SIG-M5 treated with dmso at 0.1 percent for 504 hours (cell line): Measurements from ENCODE around the gene ZBTB17.
A peak's percentile ranks its signal among the peaks of the same experiment; 100 is the strongest.

ENCODE experiments used
- DNase-seq: peaks from one replicate; lab custom pipeline; 2025; ENCODE audit not compliant: unreplicated experiment; lab: John Stamatoyannopoulos, UW

Gene ZBTB17

DNA sequence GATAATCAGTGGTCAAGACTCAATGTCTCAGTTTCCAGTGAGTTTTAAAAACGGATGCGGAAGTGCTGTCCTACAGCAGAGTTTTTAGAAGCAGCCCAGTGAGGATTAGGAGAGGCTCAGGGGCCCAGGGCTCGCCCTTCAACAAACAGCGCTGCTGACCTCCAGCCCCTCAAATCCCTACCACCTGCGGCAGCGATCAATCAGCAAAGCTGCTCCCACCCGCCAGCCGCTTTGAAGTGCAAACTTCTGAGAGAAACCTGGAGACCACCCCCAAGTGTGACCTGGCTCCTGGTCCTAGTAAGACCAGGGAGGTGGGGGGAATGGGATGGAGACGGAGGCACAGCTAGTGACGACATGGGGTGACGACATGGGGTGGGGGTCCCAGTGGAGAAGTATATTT is 14.4 kb downstream of the ZBTB17 start:
- DNase-seq = no peak

DNA sequence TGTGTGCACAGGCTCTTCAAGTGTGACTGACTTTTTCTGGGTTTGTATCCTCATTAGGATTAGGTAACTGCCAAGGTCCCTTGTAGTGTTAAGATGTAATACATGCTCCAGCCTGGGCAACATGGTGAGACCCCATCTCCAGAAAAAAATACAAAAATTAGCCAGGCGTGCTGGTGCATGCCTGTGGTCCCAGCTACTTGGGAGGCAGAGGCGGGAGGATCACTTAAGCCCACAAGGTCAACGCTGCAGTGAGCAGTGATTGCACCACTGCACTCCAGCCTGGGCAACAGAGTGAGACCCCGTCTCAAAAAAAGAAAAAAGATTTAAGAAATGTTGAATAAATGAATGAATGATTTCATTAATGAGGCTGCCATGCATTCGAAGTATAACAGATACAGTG is 15.1 kb downstream of the ZBTB17 start:
- no peak for DNase-seq

DNA sequence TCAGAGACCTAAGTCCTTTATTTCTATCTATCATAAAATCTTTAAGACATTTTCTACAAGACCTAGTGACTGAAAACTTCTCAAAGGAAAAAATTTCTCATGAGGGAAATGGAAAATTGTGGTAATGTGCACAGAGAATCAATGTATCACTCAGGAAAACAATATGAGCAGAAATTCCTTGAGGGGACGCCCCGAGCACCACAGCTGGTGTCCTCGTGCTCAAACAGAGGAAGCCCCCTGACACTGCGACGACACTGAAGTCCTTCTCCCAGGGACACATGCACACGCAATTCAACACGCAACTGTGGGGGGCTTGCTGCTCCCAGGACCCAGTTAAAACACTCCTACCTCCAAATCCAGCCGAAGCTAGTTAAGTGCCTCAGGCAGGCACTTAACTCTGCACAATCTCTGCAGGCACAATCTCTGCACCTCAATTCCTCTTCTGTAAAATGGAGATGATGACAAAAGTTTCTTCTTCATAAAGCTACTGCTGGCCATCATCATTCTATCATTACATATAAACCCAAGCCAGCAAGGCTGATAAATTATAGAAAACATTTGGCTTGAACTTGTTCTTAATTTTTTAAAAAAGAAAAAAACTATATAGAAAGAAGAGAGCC is 16.0 kb downstream of the ZBTB17 start:
- no peak for DNase-seq

DNA sequence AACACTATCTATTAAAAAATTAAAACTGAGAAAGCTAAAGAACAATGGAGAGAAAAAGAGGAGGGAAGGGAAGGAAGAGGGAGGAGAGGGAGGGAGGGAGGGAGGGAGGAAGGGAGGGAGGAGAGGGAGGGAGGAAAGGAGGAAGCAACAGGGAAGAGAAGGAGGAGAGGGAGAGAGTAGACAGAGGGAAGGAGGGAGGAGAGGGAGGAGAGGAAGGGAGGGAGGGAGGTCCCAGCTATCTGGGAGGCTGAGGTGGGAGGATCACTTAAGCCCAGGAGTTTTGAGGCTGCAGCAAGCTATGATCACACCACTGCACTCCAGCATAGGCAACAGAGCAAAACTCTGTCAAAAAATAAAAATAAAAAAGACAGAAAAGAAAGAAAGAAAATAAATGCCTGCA is 16.5 kb downstream of the ZBTB17 start:
- DNase-seq = no peak

DNA sequence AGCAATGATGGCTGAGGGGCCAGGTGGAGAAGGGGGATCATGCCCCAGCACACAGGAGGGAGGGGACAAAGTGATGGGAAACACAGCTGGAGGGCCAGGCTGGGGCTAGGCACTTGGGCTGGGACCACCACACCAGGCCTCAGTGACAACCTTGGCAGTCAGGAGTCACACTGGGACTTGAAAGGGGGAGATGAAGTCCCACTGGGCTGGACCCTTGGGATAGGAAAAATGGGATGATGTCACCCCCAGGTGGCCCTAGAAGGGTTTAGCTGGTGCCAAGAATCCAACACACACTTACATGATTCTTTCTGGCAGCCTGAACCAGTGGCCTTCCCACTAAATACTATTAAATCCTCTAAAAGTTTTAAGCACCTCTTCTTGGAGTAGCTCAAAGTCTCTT is 17.1 kb downstream of the ZBTB17 start:
- DNase-seq = no peak

DNA sequence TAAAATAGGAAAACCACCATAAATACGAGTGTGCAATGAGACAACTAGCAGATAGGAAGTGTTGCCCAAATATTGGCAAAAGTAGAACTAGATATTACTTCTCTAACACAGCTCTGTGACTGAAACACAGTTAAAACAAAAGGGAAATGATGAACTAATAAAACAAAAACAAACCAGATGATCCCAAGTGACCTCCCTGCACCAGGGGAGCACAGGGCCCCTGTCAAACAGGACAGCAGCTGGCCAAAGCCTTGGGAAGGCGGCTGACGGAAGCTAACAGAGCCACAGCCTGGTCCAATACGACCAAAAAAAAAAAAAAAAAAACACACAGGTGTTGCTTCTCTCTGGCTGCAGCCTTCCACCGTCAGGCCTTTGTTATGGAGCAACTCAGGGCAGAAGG is 17.8 kb downstream of the ZBTB17 start:
- no peak for DNase-seq

DNA sequence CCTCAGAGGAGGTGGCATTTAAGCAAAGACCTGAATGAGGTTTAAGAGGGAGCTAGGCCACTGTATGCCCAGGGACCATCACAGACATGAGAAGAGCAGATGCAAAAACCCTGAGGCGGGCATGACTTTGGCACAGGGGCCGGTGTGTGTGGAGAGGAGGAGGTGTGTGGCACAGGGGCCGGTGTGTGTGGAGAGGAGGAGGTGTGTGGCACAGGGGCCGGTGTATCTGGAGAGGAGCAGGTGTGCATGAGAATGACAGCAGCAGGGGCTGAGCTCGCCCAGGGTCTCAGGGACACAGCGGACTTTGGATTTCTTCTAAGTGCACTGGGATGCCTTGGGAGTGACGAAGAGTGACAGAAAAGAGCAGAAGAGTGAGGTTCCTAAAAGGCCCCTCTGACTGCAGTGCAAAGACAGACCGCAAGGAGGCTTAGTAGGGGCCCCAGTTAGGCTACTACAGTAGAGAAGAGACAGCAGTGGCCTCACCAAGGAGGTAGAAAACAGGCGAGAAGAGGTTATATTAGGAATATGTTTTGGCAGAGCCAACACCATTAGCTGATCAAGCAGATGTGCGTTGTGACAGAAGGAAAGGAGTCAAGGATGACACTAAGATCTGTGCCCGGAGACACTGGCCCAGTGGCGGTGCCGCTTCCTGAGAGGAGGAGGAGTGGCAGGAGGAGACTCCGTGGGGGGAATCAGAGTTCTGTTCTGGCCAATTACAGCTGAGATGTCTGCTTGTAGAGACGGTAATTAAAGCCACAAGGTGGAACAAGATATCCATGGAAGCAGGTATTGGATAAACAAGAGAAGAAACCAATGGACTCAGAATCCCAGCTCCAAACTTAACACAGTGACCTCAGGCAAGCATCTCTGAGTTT is 18.4 kb downstream of the ZBTB17 start:
- DNase-seq = no peak

DNA sequence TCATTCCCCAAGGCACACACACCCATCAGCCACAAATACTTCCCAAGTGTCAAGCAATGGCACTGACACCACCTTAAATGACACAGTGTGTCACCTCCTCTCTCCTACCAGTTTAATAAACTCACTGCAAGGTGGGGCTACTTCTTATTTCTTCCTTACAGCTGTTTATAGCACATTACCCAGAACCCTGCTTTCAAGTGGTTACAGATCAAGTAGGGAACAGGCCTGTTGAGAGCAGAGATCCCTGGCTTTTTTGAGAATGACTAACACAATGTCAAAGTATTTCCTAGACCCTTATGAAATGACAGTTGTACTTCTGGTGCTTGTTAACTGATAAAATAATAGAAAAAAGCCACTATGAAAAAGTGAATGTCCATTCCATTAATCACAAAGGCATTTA is 19.8 kb downstream of the ZBTB17 start:
- DNase-seq = no peak

DNA sequence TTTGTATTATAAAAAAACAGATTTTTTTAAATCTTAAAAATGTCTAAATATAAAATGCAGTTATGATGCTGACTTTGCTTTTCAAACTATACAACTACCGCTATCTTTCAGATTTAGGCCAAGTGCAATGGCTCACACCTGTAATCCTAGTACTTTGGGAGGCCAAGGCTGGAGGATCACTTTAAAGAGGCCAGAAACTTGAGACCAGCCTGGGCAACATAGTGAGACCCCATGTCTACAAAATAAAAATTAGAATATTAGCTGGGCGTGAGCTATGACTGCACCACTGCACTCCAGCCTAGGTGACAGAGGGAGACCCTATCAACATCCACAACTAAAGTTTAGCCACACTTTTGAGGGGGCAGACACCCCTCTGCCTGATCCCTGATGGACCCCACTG is 20.3 kb downstream of the ZBTB17 start:
- no peak for DNase-seq

DNA sequence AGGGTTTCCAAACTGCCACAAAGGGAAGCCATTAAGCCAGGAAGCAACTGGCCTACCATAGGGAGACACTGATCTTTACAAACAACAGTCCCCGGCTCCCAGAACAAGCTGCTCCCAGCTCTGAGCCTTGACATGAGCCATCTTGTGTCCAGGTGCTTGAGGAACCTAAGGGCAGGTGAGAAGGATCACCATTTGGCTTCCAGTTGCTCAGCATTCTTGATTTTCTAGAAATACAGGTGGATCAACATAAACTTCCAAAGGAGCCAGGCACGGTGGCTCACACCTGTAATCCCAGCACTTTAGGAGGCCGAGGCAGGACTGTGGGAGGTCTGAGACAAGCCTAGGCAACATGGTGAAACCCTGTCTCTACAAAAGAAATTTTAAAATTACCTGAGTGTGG is 21.6 kb downstream of the ZBTB17 start:
- no peak for DNase-seq

DNA sequence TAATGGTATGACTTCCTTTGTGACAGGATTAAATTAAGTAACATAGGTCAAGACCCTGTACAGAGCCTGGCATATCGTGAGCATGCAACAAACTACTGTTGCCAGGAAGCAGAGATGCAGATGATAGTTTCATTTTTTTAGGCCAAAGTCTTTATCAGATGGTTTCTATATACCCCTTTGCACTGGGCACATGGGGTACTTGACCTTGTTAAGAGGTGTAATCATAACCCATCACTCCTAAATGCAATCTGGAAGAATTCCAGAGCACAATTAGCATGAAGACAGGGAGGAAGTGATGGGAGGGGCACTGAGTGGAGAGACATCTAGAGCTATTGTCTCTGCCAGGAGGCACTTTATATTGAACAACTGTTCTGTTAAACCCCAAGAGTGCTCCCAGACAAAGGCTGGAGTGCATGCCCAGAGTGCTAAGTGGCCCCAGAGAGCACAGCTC is 22.1 kb downstream of the ZBTB17 start:
- no peak for DNase-seq

DNA sequence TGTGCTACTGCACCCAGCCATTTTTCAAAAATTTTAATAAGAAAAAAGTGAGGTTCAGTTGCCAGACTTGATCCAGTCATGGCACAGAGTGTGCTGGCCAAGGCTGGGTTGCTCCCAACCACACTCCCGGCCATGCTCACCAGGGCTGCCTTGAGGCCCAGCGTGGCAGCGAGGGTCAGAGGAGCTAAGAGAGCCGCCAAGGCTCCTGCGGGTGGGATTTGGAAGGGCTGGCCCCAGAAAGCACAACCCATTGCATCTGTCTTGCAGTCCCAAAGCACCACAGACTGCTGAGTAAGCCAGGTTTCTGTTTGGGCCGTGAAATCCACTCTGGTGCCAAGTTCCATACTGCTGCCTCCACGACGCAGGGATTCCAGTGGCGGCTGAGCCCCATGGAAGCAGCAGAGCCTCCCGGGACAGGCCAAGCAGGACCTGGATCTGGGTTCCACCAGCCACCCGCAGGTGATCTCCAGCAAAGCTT is 22.6 kb downstream of the ZBTB17 start:
- DNase-seq = no peak

DNA sequence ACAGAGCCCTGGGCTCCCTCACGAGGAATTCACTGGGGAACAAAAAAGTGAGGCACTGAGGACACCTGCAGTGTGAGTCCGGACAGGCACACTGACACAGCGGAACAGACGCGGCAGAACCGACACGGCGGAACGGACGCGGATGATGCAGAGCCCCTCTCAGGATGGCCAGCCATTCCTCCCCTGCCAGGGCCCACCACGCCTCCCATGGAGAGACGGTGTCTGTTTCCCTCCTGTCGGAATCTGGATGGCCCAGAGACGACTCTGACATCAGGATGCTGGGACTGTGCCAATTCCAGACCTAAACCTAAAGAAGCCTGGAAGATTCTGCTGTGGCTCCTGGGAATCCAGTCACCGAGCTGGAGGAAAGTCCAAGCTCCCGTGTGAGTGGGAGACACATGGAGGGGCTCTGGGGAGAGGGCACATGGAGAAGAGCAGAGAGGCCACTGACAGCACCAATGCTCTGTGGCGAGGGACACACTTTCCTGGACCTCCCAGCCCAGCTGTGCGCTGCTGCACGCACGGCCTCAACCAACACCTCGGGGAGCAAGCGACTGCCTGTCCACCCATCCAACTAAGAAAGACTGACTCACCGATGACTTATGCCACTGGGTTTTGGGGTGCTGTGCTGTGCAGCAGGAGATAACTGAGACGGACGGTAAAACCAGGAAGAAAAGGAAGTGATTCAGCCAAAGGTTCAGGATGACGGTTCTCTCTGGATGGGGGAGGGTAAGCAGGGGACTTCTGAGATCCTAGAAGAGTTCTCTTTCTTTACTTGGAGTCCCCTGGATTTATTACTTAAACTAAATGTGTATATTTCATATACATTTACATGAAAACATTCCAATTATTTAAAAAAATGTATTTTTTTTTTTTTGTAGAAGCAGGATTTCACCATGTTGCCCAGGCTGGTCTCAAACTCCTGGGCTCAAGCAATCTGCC is 23.3 kb downstream of the ZBTB17 start:
- peak; percentile 38 for DNase-seq

DNA sequence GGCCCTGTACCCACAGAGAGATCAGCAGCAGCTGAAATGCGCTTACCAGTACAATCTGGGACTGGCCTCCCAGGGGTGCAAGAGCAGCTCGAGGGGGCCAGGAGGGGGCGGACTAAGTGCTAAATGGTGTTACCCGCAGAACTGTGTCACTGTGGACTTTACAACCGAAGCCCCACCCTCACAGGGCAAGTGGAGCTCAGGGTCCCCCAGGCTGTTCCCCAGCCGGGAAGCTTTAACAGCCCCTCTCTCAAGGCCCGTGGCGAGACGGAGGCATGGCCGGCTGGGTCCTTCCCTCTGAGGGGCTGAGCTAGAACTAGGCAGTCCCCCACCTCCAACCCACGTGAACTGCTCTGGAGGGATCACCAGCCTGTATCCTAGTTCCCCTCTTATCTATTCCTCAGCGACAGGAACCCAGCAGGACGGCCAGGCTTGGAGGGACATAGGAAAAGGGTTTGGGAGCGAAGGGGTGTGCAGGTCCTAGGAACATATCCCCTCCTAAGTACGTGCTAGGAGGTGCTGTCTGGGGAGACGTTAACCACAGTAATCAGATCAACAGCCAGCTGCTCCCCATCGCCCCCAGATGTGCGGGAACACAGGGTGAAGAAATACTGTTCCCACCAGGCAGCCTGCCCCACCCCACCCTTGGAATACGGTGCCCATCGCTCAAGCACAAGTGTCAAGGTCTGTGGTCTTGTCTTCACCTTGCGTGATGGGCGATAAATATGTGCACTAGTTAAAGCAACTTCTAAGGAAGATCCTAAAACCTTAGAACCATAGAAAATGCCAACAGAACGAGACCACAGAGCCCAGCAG is 24.4 kb downstream of the ZBTB17 start:
- no peak for DNase-seq

DNA sequence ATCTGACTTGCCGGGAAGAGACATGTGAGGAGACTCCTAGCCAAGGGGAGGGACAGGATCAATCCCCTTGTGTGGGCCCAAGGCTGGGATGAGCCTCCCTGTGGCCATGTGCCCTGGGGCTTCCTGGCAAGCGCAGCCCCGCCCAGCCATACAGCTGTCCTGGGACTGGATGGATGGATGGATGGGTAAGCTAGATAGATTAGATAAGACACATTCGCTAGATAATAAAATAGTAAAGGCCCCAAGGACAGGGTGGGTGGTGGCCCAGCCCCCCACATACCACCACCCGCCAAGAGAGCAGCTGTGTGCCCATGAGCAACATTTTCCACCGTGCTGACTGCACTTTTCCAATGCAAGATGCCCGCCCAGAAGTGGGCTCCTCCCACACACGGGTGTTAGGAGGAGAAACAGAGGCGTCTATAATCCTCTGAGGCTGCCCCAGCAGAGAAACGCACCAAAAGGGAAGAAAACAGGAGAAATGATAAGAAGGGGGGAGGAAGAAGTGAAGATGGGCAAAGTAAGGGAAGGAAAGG is 25.1 kb downstream of the ZBTB17 start:
- DNase-seq = no peak

DNA sequence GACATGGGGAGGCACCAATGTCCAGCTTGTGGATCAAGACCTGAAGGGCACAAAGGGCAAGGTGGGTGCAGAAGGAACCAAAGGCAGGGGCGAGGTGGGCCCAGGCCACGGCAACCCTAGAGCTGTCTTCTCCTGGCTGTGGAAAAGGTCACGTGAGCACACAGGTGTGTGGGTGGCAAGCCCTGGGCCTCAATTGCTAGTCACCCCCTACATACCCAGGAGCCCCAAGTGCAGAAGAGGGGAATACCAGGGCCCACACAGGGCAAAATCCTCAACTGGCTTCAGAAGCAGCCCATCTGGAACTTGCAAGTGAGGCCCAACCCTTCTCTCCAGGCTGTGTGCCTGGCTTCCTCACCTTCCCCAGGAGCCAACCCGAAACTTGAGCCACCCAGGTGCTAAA is 25.6 kb downstream of the ZBTB17 start:
- no peak for DNase-seq

DNA sequence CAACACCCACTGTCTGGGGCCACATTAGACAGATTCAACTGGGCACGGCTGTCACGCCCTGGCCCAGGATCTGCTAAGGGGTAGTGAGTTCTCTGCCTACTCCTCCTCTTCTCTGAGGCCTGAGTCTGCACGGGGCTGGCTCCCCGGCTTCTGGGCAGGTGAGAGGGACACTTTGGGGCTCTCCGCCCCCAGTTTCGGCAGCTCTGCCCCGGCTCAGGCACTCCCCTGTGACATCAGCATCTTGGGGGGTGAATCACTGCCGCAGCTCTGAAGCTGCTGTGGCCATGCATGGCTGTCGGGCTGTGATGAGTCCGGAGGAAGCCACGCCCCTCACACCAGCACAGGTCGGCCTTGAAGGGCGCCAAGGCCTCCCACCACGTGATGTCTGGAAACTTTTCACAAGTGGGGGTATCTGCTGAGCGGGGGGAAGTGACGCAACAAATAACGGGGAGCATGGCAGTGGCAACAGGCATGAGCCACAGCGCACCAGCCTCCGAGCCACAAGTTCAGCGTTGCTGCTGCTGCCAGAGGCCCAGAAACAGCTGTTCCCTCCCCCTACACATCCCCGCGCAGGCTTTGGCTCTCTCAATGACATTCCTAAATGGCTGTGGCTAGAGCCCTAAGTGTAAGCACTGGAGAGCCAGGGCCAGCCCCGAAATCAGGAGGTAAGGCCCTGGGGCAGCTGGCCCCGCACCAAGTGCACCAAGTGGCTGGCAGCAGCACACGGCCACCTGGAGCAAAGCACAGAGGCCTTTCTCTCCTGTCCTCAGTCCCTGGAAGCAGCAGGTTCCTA is 26.3 kb downstream of the ZBTB17 start:
- no peak for DNase-seq

DNA sequence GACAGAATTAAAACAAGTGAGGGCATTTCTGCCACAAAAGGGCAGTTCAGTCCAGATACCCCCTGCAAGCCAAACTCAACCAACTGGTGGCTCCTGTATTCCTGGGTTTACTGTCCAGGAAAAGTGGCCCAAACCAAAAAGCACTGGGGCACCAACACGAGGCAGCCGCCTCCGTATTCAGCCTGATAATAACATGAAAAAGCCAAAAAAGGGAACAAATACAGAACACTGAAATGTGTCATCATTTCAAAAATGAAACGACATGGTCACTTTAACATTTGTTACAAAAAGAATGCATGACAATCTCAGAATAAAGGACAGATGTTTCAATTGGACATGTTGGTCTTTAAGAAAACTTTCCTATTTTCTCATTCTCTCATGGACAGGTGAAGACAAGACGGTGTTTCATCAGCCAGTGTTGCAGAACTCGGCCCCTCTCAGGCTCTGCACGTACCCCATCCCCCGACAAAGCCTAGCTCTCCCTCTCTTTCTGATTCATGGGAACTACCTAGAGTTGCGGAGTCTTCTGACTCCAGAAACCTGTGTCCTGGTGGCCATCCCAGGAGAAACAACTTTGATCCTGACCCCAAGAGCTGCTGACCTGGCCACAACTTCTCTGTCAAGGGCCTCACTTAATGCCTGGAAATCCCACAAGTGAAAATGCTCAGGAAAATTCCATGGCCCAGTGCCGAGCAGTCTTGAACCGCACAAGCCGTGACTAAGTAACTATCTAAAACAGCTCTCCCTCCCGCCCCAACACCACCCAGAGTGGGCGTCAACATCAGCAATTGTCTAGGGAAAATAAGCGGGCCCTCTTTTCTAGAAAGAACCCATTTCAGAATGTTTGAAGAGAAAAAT is 27.1 kb downstream of the ZBTB17 start:
- DNase-seq = no peak
